T-helper 2 cell (primary cell): ENCODE measurements around the gene MAP3K12.

Source experiments
- DNase-seq, 5 experiments: peaks; one replicate each; pipeline versions ENCODE4 v3.0.0 to v3.0.0-alpha.2; 2012 to 2022

The MAP3K12 gene

DNA sequence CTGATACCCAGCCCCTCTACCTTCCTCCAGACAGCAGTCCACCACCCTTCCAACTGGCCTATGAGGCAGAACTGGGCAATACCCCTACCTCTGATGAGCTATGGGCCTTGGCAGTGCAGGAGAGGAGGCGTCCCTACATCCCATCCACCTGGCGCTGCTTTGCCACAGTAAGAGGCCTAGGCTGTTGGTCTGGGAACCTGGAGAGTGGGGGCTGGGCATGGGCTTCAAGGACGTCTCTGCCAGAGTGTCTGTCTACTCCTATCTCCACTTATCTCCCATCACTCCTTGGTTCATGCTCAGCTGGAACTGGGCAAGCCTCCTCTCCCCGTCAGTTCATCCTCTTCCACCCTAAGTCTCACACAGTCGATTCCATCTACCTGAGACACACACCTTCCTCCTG, 69.1 kb downstream of the MAP3K12 start:
- DNase-seq = no peak
